Stimulated activated CD4-positive, alpha-beta T cell treated with anti-CD3 and anti-CD28 coated beads, Interleukin-12 subunit alpha, Interleukin-12 subunit beta, amount 100 ng/mL, for 48 hours (primary cell): Measurements from ENCODE around the gene FRMD4B.
"Not testable (repeated sequence)": the region's sequence is repeated elsewhere in the genome, so short reads cannot be mapped to it uniquely, and the experiment has no call there.

Experiments used
- DNase-seq, 3 donors: peaks; one replicate each; pipeline ENCODE4 v3.0.0-alpha.2; 2020; ENCODE audit warnings: low read depth in 2 of 3, low spot score in 1 of 3

The FRMD4B gene

GRCh38 chr3:69290006-69290405 lies 95.9 kb downstream of the FRMD4B start:
- no peak for DNase-seq

GRCh38 chr3:69288161-69288895 lies 97.6 kb downstream of the FRMD4B start:
- peak; percentile 45 to 68 (median 62) for DNase-seq

- no peak for DNase-seq
Measured at GRCh38 chr3:69283913-69284611, 101.8 kb downstream of the FRMD4B start.

GRCh38 chr3:69283496-69283895 lies 102.4 kb downstream of the FRMD4B start:
- DNase-seq = no peak

GRCh38 chr3:69282181-69282580 lies 103.7 kb downstream of the FRMD4B start:
- peak; percentile 62 to 76 (median 67) for DNase-seq

GRCh38 chr3:69277403-69277802 lies 108.5 kb downstream of the FRMD4B start:
- not testable (repeated sequence) for DNase-seq

GRCh38 chr3:69276884-69277283 lies 109.0 kb downstream of the FRMD4B start:
- DNase-seq = no peak

- DNase-seq = not testable (repeated sequence)
Measured at GRCh38 chr3:69276191-69276590, 109.7 kb downstream of the FRMD4B start.

- DNase-seq = no peak
Measured at GRCh38 chr3:69273896-69274295, 112.0 kb downstream of the FRMD4B start.

- no peak for DNase-seq
Measured at GRCh38 chr3:69272556-69272955, 113.3 kb downstream of the FRMD4B start.

GRCh38 chr3:69271098-69271497 lies 114.8 kb downstream of the FRMD4B start:
- no peak for DNase-seq

GRCh38 chr3:69266585-69266984 lies 119.3 kb downstream of the FRMD4B start:
- no peak for DNase-seq

GRCh38 chr3:69266071-69266470 lies 119.8 kb downstream of the FRMD4B start:
- DNase-seq = not testable (repeated sequence)

GRCh38 chr3:69260843-69261405 lies 125.0 kb downstream of the FRMD4B start:
- not testable (repeated sequence) for DNase-seq

GRCh38 chr3:69260216-69260787 lies 125.6 kb downstream of the FRMD4B start:
- no peak for DNase-seq

- DNase-seq = no peak
Measured at GRCh38 chr3:69259125-69259524, 126.8 kb downstream of the FRMD4B start.

- DNase-seq = no peak
Measured at GRCh38 chr3:69255928-69256327, 130.0 kb downstream of the FRMD4B start.

GRCh38 chr3:69254351-69254750 lies 131.5 kb downstream of the FRMD4B start:
- DNase-seq = no peak

- no peak for DNase-seq
Measured at GRCh38 chr3:69252631-69253030, 133.3 kb downstream of the FRMD4B start.

GRCh38 chr3:69252141-69252540 lies 133.7 kb downstream of the FRMD4B start:
- no peak for DNase-seq

GRCh38 chr3:69251078-69251805 lies 134.6 kb downstream of the FRMD4B start:
- no peak for DNase-seq
